GM21447 (cell line): ENCODE data around the gene PANX1.
"Not testable (repeated sequence)": the region's sequence is repeated elsewhere in the genome, so short reads cannot be mapped to it uniquely, and the experiment has no call there.

ENCODE experiments used
- ATAC-seq: cut with Tn5 transposase; IDR thresholded peaks from one replicate; pipeline ENCODE4 v1.9.1; 2021; ENCODE audit not compliant: unreplicated experiment

The PANX1 gene

GRCh38 chr11:94149431-94150017, 20.9 kb downstream of the PANX1 start:
- no peak for ATAC-seq

DNA sequence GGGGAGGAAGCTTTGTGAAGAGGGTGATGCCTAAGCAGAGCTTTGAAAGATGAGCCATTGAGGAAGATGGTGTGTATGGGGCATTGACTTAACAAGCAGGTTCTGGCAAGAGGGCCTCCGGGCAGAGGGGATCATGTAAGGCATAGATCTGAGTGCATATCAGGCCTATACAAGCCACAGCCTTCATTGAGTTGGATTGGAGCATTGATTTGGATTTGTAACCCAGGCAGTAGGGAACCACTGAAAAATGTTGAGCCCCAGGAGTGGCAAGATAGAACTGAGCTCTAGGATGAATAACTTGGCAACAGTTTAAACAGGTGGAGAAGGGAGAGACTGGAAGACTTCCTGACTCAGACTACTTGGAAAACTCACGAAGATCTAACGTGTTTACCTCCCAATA, 21.4 kb downstream of the PANX1 start:
- no peak for ATAC-seq

GRCh38 chr11:94150704-94151685, 22.4 kb downstream of the PANX1 start:
- no peak for ATAC-seq

- ATAC-seq, result peak; percentile 74
These were observed 23.4 kb downstream of the PANX1 start for GRCh38 chr11:94151903-94152677.

DNA sequence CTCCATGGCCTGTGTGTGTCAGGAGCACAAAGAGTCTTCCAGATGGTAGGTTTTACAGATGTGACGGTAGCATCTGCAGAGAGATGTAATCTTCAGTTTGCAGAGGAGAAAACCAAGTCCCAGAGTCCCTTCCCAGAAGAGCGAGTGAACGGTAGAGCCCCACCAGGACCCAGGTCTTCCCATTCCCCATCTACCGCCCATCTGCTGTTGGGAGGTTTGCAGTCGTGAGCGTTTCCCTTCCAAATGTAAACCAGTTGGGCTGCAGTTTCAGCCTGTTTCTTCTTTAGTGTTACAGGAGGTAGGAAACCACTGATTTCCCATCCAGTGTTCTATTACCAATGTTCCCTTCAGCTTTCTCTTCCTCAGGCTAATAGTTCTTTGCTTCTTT, 24.0 kb downstream of the PANX1 start:
- ATAC-seq, result peak; percentile 26

DNA sequence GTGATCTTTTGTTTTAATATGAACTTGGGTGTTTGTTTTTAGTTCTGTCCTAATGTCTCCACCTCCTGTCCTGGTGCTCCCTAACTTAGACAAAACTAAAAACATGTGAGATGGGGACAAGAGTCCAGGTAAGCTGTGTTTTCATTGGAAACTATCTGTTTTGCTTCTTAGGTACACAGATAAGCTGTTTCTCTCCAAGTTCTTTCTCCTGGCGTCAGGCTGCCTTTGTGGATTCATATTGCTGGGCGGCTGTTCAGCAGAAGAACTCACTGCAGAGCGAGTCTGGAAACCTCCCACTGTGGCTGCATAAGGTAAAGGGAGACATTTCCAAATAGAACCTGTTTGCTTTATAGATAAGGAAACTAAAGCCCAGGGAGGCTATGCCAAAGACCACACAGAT, 24.7 kb downstream of the PANX1 start:
- ATAC-seq, result no peak

DNA sequence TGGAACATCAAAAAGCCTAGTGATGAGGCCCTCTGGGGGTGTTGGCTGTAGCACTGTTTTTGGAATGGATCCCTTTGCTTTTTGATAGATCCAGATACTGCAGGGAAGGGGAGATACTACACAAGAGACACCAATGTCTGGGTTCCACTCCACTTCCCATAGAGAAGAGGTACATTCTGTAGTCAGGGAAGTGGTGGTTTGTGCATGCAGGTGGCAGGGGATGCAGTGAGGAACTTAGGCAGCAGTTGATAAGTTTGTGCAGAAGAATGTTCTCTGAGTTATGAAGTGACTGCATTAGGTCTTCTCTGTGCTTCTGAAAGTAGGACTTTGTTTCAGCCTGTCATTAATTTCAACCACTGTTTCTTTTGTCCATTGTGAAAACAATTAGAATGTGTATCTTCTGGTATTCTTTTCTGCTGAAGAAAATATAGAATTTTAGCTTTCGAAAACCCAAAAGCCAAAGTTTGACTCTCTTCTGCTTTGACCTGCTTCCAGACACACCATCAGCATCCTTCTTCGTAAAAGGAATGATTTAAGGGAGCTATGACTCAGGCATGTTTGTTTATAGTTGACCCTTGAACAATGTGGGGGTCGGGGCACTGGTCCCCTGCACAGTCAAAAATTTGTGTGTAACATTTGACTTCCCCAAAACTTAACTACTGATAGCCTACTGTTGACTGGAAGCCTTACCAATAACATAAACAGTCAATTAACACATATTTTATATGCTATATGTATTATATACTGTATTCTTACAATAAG, 25.6 kb downstream of the PANX1 start:
- no peak for ATAC-seq

DNA sequence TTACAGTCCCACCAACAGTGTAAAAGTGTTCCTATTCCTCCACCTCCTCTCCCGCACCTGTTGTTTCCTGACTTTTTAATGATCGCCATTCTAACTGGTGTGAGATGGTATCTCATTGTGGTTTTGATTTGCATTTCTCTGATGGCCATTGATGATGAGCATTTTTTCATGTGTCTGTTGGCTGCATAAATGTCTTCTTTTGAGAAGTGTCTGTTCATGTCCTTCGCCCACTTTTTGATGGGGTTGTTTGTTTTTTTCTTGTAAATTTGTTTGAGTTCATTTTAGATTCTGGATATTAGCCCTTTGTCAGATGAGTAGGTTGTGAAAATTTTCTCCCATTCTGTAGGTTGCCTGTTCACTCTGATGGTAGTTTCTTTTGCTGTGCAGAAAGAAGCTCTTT, 28.7 kb downstream of the PANX1 start:
- ATAC-seq, result not testable (repeated sequence)

- ATAC-seq, result no peak
These were observed 40.2 kb downstream of the PANX1 start for GRCh38 chr11:94168882-94169281.

GRCh38 chr11:94169516-94169915, 40.9 kb downstream of the PANX1 start:
- no peak for ATAC-seq

DNA sequence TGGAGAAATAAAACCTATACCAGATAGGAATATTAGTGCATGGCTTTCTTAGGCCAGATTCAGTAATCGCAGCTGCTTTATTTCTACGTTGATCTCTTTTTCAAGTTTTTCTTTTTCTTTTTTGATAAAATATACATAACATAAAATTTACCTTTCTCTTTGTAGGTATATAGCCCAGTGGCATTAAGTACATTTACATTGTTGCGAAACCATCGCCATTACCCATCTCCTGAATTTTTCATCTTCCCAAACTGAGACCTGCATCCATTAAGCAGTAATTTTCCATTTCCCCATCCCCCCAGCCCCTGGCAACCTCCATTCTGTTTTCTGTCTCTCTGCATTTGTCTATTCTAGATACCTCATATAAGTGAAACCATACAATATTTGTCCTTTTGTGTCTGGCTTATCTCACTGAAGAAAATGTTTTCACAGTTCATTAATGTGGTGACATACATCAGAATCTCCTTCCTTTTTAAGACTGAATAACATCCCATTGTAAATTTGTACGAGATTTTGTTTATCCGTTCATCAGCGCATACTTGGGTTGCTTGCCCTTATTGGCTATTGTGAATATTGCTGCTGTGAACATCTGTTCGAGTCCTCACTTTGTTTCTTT, 41.4 kb downstream of the PANX1 start:
- ATAC-seq, result no peak

- ATAC-seq, result no peak
These were observed 42.3 kb downstream of the PANX1 start for GRCh38 chr11:94170953-94171352.

DNA sequence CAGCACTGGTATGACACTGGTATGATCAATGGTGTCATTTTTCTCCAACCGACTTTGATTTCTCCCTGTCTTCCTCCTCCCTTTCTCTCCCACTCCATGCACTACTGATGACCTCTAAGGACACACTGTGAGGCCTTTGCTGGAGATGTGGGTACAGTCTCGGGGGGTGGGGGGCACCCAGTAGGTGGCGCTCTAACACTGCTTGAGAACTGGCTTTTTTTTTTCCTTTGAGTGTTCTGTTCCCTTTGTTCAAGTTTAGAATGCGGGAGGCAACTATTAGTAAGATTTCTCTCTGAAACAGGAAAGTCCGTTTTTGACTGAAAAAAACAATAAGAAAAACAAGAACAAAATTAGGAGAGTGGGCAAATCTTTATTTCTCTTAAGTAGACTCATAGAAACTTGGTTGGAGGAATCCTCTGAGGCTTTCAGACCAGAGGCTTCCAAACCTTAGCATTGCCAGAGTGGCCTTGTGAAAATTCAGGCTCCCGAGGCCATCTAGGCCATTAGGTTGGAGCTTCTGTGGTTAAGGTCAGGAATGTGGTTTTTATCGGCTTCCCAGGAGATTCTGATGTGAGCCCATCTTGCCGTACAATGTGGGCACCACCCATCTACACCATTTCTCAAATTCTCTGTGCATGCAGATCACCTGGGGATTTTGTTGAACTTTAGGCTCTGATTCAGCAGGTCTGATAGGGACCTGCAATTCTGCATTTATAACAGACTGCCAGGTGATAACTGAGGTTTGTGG, 43.2 kb downstream of the PANX1 start:
- ATAC-seq, result peak; percentile 76

- ATAC-seq, result no peak
These were observed 46.9 kb downstream of the PANX1 start for GRCh38 chr11:94175535-94175934.

DNA sequence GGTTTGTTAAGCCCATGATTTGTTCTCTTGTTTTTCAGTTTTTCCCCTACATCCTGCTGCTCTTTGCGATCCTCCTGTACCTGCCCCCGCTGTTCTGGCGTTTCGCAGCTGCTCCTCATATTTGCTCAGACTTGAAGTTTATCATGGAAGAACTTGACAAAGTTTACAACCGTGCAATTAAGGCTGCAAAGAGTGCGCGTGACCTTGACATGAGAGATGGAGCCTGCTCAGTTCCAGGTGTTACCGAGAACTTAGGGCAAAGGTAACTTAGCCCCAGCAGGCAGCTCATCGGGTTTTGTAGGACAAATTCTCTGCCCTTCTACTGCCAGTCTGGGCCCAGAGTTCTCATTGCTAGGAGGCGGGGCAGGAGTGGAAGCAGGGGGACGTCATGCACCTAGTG, 49.7 kb downstream of the PANX1 start:
- ATAC-seq, result no peak

DNA sequence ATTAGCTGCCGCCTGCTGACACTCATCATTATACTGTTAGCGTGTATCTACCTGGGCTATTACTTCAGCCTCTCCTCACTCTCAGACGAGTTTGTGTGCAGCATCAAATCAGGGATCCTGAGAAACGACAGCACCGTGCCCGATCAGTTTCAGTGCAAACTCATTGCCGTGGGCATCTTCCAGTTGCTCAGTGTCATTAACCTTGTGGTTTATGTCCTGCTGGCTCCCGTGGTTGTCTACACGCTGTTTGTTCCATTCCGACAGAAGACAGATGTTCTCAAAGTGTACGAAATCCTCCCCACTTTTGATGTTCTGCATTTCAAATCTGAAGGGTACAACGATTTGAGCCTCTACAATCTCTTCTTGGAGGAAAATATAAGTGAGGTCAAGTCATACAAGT, 51.1 kb downstream of the PANX1 start:
- ATAC-seq, result no peak

- ATAC-seq, result no peak
These were observed 52.9 kb downstream of the PANX1 start for GRCh38 chr11:94181526-94181925.

DNA sequence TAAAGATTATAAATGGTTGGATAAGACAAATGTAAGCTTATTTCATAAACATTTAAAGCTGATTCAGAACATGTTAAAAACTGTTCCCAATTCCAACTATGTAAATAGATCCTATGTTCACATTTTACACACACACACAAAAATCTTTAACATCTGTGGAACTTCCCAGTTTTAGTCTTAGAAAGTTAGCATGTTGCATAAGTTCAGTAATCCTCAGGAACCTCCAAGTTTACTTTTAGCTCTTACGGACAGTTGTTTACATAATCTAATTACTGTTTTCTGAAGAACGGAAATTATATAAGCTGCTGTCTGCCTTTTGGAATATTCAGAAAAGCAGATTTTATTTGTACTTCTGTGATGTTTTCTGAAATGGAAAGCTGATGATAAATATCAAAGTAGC, 53.3 kb downstream of the PANX1 start:
- ATAC-seq, result no peak

GRCh38 chr11:94183251-94183885, 54.7 kb downstream of the PANX1 start:
- peak; percentile 10 for ATAC-seq
